Adrenal gland (tissue), 5 donors: ENCODE results near the gene FBXO33.
"Not testable (repeated sequence)": the region's sequence is repeated elsewhere in the genome, so short reads cannot be mapped to it uniquely, and the experiment has no call there.

Source experiments
- POLR2A ChIP-seq, 2 donors: fragments of 450-650 bp; IDR thresholded peaks; one replicate each; pipeline ENCODE4 v1.6.1; 2017; ENCODE audit warnings: antibody characterized with exemption in 2 of 2, mild to moderate bottlenecking in 2 of 2, moderate library complexity in 1 of 2
- TF ChIP-seq, protein P1 (sequence below), 6 experiments: fragments of 450-650 bp in 4 of 6; fragments of 200-600 bp in 2 of 6; sonication (generic) in 1 of 6; IDR thresholded peaks; 1 replicate in 5 of 6; 2 replicates in 1 of 6; pipeline versions ENCODE4 v1.5.1 to v1.8.0; 2016 to 2021; ENCODE audit warnings: antibody characterized with exemption in 6 of 6, mild to moderate bottlenecking in 2 of 6, moderate library complexity in 1 of 6
- donor health status: DM: no; HTN: no; CAD: no.

DNA sequence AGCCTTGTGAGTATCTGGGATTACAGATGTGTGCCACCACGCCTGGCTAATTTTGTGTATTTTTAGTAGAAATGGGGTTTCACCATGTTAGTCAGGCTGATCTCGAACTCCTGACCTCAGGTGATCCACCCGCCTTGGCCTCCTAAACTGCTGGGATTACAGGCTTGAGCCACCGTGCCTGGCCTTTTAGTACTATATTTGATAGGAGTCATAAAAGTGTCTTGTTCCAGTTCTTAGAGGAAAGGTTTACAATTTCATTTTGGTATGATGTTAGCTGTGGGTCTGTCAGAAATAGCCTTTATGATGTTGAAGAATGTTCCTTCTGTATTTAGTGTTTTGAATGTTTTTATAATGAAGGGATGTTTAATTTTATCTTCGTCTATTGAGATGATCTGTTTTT is 70.7 kb downstream of the FBXO33 start:
- TF ChIP-seq, protein P1, sequence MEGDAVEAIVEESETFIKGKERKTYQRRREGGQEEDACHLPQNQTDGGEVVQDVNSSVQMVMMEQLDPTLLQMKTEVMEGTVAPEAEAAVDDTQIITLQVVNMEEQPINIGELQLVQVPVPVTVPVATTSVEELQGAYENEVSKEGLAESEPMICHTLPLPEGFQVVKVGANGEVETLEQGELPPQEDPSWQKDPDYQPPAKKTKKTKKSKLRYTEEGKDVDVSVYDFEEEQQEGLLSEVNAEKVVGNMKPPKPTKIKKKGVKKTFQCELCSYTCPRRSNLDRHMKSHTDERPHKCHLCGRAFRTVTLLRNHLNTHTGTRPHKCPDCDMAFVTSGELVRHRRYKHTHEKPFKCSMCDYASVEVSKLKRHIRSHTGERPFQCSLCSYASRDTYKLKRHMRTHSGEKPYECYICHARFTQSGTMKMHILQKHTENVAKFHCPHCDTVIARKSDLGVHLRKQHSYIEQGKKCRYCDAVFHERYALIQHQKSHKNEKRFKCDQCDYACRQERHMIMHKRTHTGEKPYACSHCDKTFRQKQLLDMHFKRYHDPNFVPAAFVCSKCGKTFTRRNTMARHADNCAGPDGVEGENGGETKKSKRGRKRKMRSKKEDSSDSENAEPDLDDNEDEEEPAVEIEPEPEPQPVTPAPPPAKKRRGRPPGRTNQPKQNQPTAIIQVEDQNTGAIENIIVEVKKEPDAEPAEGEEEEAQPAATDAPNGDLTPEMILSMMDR (IDR thresholded peaks at IDR 0.05) = not testable (repeated sequence)
- not testable (repeated sequence) for TF ChIP-seq POLR2A (IDR thresholded peaks at IDR 0.05)
